HG02970 (cell line): Measurements from ENCODE around the gene FHL5.
"Not testable (repeated sequence)": the region's sequence is repeated elsewhere in the genome, so short reads cannot be mapped to it uniquely, and the experiment has no call there.

Experiments used
- ATAC-seq: cut with Tn5 transposase; IDR thresholded peaks from one replicate; pipeline ENCODE4 v1.9.1; 2021; ENCODE audit warnings: mild to moderate bottlenecking, moderate library complexity, moderate number of reproducible peaks; ENCODE audit not compliant: unreplicated experiment, low FRiP score

Gene FHL5

GRCh38 chr6:96608074-96608473 is 45.1 kb downstream of the FHL5 start:
- no peak for ATAC-seq

DNA sequence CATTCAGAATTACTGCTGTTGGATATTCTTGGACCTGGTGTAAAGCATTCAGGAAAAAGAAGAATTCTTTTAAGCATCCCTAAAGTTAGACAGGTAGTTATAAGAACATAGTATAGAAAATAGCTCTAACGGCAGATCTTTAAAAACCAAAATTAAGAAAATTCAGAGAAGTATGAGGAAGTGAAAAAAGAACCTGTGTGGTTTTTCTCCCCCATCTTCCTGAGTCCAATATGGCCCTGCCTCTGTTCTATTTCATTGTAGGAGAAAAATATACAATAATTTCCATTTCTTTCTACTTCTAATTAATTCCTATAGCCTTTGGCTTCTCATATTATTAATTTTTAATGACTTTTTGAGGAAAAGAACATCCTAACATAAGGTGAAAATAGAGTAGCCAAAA is 47.1 kb downstream of the FHL5 start:
- peak; percentile 51 for ATAC-seq

GRCh38 chr6:96611342-96611991 is 48.5 kb downstream of the FHL5 start:
- ATAC-seq: peak; percentile 68

- ATAC-seq: no peak
Measured at GRCh38 chr6:96613291-96613999, 50.5 kb downstream of the FHL5 start.

DNA sequence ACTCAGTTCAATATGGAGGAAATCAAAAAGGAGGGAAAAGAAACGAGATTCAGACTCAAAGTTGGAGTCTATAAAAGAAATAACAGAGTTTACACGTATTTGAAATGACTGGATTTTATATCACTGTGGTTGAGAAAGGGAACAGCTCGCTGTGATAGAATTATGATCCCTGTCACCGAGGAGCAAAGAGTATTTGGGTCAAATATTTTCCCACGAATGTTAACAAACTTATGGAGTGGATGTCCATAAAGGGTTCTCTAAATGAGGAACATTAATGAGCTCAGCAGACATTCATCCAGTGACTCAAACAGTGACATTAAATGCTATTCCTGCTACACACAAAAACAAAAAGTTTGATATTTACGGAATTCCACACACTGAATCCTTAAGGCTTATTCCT is 57.9 kb downstream of the FHL5 start:
- no peak for ATAC-seq

DNA sequence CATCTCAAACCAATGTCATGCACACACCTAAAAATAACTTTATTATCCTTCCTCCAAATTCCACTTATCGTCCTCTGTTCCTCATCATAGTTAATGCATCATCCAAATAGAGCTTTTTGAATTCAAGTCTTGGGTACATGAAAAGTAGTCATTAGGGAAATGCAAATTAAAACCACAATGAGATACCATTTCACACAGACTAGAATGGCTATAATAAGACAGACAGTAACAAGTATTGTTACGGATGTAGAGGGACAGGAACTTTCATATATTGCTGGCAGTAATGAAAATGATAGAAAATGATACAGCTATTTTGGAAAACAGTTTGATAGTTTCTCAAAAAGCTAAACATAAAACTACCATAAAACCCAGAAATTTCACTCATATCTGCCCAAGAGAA is 59.1 kb downstream of the FHL5 start:
- ATAC-seq: no peak

DNA sequence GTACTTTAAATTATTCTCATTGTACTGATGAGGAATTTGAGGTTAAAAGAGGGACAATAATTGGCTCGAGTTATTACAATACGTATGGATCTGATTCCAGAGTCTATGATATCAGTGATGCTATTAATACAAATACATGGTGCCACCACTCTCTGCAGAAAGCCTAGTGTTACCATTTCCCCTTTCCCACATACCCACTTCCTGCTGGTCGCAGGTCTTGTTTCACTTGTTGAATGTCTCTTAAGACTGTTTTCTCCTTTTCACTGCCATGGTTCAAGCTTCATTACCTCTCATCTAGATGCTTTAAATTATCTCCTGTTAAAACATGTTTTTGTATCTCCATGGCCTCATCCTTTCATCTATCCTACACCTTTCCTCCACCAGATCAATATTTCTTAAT is 62.0 kb downstream of the FHL5 start:
- no peak for ATAC-seq

GRCh38 chr6:96626759-96627364 is 63.9 kb downstream of the FHL5 start:
- ATAC-seq: peak; percentile 89

- ATAC-seq: no peak
Measured at GRCh38 chr6:96631248-96631647, 68.3 kb downstream of the FHL5 start.

DNA sequence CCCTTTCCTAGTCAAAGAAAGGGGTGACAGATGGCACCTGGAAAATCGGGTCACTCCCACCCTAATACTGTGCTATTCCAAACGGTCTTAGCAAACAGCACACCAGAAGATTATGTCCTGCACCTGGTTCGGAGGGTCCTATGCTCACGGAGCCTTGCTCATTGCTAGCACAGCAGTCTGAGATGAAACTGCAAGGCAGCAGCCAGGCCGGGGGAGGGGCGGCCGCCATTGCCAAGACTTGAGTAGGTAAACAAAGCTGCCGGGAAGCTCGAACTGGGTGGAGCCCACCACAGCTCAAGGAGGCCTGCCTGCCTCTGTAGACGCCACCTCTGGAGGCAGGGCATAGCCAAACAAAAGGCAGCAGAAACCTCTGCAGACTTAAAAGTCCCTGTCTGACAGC is 75.1 kb downstream of the FHL5 start:
- not testable (repeated sequence) for ATAC-seq

DNA sequence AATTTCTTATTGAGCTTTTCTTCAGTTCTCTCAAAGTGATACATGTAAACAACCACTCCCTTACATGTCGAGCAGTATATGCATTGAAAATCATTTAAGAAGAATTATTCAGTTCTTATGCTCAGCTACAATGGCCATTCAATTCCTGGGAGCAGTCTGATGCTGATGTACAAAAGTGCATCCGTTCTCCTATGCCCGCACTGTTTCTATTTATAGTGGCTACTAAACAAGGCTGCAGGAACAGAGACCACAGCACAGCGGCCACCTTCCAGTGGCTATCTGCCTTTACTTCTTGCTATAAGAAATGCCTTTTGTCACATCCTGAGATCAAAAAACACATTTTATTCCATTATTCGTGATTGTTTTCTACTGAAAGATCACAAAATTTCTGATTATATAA is 82.2 kb downstream of the FHL5 start:
- no peak for ATAC-seq

GRCh38 chr6:96649926-96650325 is 87.0 kb downstream of the FHL5 start:
- no peak for ATAC-seq

DNA sequence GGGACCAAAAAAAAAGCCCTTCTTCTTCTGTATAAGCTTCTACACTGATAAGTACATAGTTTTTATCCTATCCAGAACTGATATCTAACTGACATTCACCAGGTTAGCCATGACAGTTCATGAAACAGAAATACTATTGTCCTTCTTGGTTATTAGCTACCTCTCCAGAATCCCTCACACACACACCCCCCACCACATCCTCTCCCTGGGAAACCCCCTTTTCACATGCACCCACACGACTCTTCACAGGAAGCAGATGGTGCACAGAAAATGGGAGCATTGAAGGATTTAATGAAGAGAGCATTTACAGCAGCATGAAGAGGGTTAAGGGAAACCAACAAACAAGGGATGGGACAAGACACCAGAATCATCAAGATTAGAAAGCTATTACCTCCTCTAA is 88.9 kb downstream of the FHL5 start:
- no peak for ATAC-seq

DNA sequence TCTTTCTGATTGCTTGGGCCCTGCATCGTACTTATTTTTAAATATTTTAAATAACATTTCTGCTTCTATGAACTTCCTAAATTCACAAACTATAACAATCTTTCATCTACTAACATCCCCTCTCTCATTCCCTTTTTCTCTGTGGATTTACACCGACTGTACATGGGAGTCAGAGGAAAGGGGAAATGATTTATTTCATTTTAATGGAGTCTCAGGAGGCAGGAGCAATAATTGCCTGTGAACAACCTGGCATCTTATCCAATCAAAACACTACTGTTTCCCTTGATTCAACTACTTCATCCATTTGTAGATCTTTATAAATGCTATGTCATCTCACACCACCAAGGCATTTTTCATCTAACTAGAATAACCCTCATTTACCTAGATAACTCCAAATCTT is 89.6 kb downstream of the FHL5 start:
- ATAC-seq: no peak

- ATAC-seq: no peak
Measured at GRCh38 chr6:96653181-96653580, 90.3 kb downstream of the FHL5 start.

- ATAC-seq: no peak
Measured at GRCh38 chr6:96656567-96656966, 93.6 kb downstream of the FHL5 start.

DNA sequence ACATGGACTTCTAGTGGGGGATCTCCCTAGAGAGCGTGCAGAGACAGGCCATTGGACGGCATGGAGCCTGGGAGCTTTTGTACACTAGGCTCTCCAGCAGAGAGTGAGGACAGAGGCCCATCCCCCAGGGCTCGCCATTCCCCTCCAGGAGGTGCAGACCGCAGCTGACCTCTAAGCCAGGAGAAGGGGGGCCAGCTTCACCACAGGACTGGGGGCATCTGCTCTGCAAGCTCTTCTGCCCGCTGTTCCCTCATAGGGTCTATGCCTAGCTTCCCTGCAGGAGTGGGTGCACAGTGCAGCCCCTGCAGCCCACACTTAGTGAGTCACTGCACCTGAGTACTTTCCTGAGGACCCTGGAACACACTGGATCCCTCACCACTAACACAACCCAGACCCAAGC is 94.4 kb downstream of the FHL5 start:
- ATAC-seq: no peak

DNA sequence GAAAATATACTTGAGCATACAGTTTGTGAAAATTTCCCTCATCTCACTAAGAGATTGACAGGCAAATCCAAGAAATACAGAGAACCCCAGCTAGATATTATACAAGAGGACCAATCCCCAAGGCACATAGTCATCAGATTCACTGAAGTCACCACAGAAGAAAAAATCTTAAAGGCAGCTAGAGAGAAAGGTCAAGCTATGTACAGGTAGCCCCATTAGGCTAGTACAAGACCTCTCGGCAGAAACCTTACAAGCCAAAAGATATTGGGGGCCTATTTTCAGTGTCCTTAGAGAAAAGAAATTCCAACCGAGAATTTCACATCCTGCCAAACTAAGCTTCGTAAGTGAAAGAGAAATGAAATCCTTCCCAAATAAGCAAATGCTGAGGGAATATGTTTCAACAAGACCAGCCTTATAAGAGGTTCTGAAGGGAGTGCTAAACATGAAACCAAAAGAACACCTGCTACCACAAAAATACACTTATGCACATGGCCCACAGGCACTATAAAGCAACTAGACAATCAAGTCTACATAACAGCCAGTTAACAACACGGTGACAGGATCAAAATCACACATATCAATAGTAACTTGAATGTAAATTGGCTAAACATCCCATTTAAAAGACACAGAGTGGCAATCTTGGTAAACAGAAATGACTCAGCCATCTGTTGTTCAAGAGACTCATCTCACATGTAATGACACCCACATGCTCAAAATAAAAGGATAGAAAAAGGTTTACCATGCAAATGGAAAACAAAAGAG is 96.3 kb downstream of the FHL5 start:
- ATAC-seq: no peak
